ENCODE results near the gene ABO. TPM values are rescaled to one million over a fixed set of nuclear protein-coding genes. Genes with fewer than 3 reads are reported as not detected.
"Not testable (repeated sequence)": the region's sequence is repeated elsewhere in the genome, so short reads cannot be mapped to it uniquely, and the experiment has no call there.

Gene ABO
- total RNA-seq, 2 donors from 2014 or later = 58.0 to 77.7 TPM

- Histone ChIP-seq H3K4me1 (no peaks in the 10 kb centered on the region), H3K27me3 (no peaks in the 10 kb centered on the region), H3K27ac (no peak overlapping the region), H3K9me3 (no peaks in the 10 kb centered on the region), H3K36me3 (no peaks in the 10 kb centered on the region), H3K9ac (ENCODE audit: low read depth in 2 of 2, low read length in 2 of 2) (no peak overlapping the region), H3K4me3 (no peak overlapping the region)
- DNase-seq = no peak
- no peak for TF ChIP-seq CTCF (IDR thresholded peaks at IDR 0.05)
- intact Hi-C loops (cut with DNase I) = no loop called here
Measured at GRCh38 chr9:133226219-133227171, 48.5 kb downstream of the ABO start.

GRCh38 chr9:133225171-133226011 is 49.6 kb downstream of the ABO start:
- Histone ChIP-seq H3K9ac (ENCODE audit: low read depth in 2 of 2, low read length in 2 of 2) (no peak overlapping the region), H3K4me1 (no peaks in the 10 kb centered on the region), H3K36me3 (no peaks in the 10 kb centered on the region), H3K27ac (no peak overlapping the region), H3K27me3 (no peaks in the 10 kb centered on the region), H3K4me3 (no peak overlapping the region), H3K9me3 (no peaks in the 10 kb centered on the region)
- DNase-seq = no peak
- no peak for TF ChIP-seq CTCF (IDR thresholded peaks at IDR 0.05)
- intact Hi-C loops (cut with DNase I) = no loop called here

- DNase-seq = no peak
- Histone ChIP-seq H3K4me1 (no peaks in the 10 kb centered on the region), H3K9ac (ENCODE audit: low read depth in 2 of 2, low read length in 2 of 2) (no peak overlapping the region), H3K4me3 (no peak overlapping the region), H3K27me3 (no peaks in the 10 kb centered on the region), H3K36me3 (no peaks in the 10 kb centered on the region), H3K9me3 (no peaks in the 10 kb centered on the region), H3K27ac (no peak overlapping the region)
- intact Hi-C loops (cut with DNase I) = no loop called here
- no peak for TF ChIP-seq CTCF (IDR thresholded peaks at IDR 0.05)
Measured at GRCh38 chr9:133224762-133225161, 50.2 kb downstream of the ABO start.

- intact Hi-C loops (cut with DNase I); H3K9me3 ChIP-seq; H3K27me3 ChIP-seq; H3K4me3 ChIP-seq; H3K4me1 ChIP-seq; H3K27ac ChIP-seq; H3K36me3 ChIP-seq; H3K9ac ChIP-seq (ENCODE audit: low read depth in 2 of 2, low read length in 2 of 2): not testable (repeated sequence)
- peak; percentile 37 for DNase-seq
Measured at GRCh38 chr9:133223159-133223756, 51.7 kb downstream of the ABO start.

- DNase-seq; H3K36me3 ChIP-seq; H3K27ac ChIP-seq; H3K4me3 ChIP-seq; intact Hi-C loops (cut with DNase I); H3K4me1 ChIP-seq; H3K27me3 ChIP-seq; H3K9ac ChIP-seq (ENCODE audit: low read depth in 2 of 2, low read length in 2 of 2); H3K9me3 ChIP-seq: not testable (repeated sequence)
Measured at GRCh38 chr9:133221994-133222393, 53.0 kb downstream of the ABO start.

GRCh38 chr9:133221177-133221809 is 53.7 kb downstream of the ABO start:
- Histone ChIP-seq H3K27ac (no peak overlapping the region), H3K36me3 (no peaks in the 10 kb centered on the region), H3K27me3 (no peaks in the 10 kb centered on the region), H3K4me3 (no peak overlapping the region), H3K9me3 (no peaks in the 10 kb centered on the region), H3K4me1 (no peaks in the 10 kb centered on the region), H3K9ac (ENCODE audit: low read depth in 2 of 2, low read length in 2 of 2) (no peak overlapping the region)
- no peak for DNase-seq
- no peak for TF ChIP-seq CTCF (IDR thresholded peaks at IDR 0.05)
- intact Hi-C loops (cut with DNase I) = no loop called here

GRCh38 chr9:133218049-133218975 is 56.7 kb downstream of the ABO start:
- H3K4me1 ChIP-seq; DNase-seq; H3K9ac ChIP-seq (ENCODE audit: low read depth in 2 of 2, low read length in 2 of 2); H3K27me3 ChIP-seq; H3K27ac ChIP-seq; H3K4me3 ChIP-seq; H3K36me3 ChIP-seq; H3K9me3 ChIP-seq; intact Hi-C loops (cut with DNase I): not testable (repeated sequence)

Data from colonic mucosa (tissue), 4 donors.